ENCODE measurements around the gene SLC7A7.
"Not testable (repeated sequence)": the region's sequence is repeated elsewhere in the genome, so short reads cannot be mapped to it uniquely, and the experiment has no call there.

SLC7A7 gene

GRCh38 chr14:22814941-22815713 lies at the start of gene SLC7A7:
Gene SLC7A7, minus strand, starts transcription at chr14:22815435. Its CDS starts 2,037 bp downstream, at chr14:22813398.
- no peak for DNase-seq (ENCODE audit: low read depth)

DNA sequence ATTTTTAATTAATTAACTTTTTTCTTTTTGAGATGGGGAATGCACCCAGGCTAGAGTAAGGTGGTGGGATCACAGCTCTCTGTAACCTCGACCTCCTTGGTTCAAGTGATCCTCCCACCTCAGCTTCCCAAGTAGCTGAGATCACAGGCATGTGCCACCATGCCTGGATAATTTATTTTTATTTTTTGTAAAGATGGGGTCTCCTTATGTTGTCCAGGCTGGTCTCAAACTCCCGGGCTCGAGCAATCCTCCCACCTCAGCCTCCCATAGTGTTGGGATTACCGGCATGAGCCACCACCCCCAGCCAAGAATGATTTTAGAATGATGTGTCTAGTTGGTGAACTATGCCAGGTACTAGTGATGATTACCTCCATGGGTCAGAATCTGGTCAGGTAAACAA lies 49.7 kb upstream of the SLC7A7 start:
- no peak for DNase-seq (ENCODE audit: low read depth)

GRCh38 chr14:22861651-22862050 lies 46.4 kb upstream of the SLC7A7 start:
- no peak for DNase-seq (ENCODE audit: low read depth)

DNA sequence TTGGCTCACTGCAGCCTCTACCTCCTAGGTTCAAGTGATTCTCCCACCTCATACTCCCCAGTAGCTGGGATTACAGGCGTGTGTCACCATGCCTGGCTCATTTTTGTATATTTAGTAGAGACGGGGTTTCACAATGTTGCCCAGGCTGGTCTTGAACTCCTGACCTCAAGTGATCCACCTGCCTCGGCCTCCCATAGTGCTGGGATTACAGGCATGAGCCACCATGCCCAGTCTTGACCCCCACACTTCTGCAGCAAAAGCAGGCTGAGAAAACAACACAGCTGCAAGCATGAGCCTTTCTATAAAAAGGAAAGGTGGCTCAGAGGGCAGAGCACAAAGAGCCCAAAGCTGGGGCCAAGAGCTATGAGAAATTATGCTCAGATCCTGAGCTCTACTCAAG lies 45.1 kb upstream of the SLC7A7 start:
- DNase-seq (ENCODE audit: low read depth), result not testable (repeated sequence)

DNA sequence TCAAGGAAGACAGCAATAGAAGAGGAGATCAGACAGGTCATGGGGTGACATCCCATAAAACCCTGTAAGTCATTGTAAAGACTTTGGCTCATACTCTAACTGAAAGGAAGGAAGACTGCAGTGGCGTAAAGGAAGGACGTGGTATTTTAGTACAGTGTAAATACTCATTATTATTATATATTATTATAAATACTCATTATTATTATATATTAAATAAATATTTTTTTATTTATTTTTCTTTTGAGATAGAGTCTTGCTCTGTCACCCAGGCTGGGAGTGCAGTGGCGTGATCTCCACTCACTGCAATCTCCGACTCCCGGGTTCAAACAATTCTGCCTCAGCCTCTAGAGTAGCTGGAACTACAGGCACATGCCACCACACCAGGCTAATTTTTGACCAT lies 41.2 kb upstream of the SLC7A7 start:
- DNase-seq (ENCODE audit: low read depth), result no peak

DNA sequence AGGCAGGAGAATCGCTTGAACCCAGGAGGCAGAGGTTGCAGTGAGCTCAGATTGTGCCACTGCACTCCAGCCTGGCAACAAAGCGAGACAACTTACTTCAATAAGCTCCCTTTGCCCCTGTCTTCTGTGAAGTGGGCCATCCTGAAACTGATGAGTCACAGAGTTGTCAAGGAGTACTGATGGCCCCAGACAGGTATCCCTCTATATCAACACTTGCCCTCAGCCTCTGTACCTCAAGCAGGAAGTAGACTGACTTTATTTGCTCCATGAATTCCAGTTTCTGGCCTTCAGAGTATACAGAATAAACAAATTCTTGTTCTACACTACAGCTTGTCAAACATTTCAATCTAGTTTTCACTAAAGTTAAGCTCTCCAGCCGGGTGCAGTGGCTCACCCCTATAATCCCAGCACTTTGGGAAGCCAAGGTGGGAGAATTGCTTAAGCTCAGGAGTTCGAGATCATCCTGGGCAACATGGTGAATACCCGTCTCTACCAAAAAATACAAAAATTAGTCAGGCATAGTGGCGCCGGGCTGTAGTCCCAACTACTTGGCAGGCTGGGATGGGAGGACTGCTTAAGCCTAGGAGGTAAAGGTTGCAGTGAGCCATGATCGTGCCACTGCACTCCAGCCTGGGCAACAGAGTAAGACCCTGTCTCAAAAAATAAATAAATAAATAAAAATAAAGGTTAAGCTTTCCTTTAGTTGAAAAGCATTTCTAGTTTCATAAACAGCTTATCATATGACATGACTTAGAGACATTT lies 39.9 kb upstream of the SLC7A7 start:
- no peak for DNase-seq (ENCODE audit: low read depth)

- DNase-seq (ENCODE audit: low read depth), result not testable (repeated sequence)
Observed at GRCh38 chr14:22854296-22854695, 39.1 kb upstream of the SLC7A7 start.

DNA sequence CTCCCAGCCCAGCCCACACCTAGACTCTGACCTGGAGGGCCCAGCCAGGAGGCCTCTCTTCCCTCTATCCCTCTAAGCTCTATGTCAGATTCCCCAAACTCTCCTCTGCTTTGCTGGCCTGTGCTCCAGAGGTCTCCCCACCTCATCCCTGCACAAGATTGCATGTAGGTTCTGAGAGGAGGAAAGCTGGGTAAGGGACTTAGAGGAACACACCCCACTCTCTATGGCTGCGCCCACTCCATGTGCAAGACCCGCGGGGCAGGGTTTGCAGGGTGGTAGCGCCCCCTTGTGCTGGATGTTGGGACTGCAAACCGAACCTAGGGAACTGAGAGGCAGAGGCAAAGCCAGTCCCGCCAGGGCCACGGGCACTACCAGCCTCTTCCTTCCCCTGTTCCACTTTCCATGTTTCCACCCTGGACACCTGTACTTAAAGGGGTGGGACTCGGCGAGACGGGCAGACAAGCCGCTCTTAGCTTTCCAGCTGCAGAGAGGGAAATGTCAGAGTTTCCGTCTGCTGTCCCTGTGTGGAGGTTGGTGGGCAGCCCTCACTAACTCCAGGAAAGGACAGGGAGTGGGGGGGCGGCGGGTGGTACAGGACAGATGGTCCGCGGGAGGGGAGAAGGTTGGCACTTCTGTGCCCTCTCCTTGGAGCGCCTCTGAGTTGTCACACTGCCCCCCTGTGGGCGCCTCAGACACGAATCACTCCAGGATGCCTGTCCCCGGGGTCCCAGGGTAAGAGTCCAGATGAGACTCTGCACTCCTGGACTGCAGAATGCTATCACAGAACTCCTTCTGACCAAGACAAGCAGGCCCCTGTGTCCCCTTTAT lies 37.9 kb upstream of the SLC7A7 start:
- peak; percentile 78 for DNase-seq (ENCODE audit: low read depth)

DNA sequence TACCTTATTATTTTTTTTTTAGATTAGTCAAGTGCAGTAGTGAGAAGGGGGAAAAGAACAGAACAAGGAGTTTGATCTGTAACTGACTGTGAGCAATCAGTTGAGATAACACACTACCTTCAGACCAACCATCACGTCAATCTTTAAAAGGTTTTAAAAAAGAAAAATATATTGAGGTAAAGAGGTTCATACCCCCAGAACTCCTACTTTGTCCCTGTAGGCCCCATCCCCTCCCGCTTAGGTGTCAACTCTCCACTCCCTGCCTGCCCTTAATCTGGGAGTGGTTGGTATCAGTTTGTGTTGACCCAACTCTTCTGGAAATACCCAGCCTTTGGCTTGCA lies 37.3 kb upstream of the SLC7A7 start:
- DNase-seq (ENCODE audit: low read depth), result no peak

DNA sequence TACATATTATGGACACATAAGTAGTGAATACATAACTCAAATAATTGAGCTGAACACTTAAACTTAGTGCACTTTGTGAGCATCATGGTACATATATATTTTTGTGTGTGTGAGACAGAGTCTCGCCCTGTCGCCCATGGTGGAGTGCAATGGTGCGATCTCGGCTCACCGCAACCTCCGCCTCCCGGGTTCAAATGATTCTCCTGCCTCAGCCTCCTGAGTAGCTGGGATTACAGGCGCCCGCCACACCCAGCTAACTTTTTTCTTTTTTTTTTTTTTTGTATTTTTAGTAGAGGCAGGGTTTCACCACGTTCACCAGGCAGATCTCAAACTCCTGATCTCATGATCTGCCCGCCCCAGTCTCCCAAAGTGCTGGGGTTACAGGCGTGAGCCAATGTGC lies 36.9 kb upstream of the SLC7A7 start:
- not testable (repeated sequence) for DNase-seq (ENCODE audit: low read depth)

DNA sequence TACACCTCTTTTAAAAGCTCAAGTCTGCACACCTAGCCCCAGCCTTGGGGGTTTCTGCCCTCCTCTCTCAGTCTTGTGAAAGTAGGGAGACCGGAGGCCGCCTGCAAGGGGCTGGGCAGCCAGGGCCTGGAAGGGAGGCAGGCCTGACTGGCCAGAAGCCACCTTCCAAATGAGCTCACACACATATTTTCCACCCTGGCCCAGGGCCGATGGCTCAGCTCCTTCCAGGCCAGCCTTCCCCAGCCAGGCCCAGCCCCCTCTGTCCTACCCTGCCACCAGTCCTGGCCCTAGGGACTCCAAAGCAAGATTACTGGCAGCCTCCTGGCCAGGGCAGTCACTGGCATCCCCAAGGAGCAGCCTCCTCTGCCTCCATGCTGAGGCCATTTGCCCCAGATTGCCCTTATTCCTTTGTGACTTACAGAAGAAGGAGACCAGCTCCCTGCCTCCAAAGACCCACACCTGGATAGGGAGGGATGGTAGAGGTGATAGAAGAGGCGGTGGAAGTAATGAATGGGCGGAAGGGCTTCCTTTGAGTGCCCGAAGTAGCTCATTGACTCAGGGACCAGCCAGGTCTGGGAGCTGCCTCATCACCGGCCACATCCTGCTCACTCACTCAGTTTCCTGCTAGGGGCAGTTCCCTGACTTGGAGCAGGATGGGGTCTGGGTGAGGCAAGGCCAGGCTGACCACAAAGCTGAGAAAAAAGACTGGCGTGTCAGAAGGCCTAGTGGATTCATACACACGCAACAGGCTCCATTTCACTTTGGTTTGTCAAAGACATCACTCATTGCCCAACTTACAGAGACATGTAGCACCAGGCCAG lies 35.9 kb upstream of the SLC7A7 start:
- no peak for DNase-seq (ENCODE audit: low read depth)

DNA sequence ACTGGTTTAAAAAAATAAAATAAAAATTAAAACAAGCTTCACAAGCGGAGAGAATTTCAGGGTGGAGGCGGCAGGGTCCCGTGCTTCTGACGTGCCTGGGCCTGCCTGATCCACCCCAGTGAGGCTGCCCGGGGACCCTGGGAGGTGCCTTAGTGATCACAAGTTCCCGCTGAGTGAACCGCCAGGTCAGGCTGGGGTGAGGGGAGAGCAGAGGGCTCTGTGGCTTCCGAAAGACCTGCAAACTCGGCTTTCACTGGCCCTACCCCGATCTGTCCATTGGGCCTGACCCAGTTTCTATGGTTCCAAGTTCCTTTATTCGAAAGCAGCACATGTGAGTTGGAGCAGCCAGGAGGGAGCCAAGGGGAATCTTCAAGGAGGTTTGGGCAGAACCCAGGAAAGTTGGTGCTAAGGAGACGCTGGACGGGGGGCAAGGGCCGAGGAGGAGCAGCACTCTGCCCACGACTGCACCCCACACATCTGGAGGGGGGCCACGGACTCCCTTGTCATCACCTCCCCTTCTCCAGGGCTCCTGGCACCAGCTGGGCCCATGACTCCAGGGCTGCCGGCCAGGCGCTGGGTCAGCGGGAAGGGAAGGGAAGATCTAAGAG lies 34.1 kb upstream of the SLC7A7 start:
- no peak for DNase-seq (ENCODE audit: low read depth)

GRCh38 chr14:22848351-22849164 lies 33.3 kb upstream of the SLC7A7 start:
- DNase-seq (ENCODE audit: low read depth), result no peak

DNA sequence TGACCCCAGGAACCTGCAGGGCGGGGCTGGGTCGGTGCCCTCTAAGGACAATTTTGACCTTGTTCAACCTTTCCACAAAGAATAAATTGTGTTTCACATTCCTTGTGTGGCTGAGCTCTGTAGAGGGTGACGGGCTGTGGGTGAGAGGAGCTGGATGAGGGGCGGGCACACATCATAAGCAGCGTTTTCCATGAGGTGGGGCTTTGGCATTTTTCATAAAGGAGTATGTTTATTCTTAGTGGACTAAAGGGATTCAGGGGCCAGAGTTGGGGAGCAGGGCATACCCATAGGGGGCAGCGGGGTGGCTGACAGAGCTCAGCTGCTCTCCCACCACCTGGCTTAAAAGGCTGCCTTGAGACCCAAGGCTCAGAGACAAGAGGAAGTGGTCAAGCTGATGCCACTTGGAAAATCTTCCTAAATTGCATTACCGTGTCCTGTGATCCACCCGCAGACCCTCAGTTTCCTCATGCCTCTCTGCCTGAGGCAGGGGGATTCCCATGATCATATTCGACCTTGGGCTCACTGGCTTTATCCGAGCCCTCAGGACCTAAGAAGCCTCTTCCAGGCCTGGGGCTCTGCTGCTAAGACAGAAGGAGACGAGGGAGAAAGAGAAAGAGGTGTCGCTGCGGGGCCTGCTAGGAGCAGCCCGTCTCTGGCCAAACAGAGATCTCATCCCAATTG lies 32.6 kb upstream of the SLC7A7 start:
- DNase-seq (ENCODE audit: low read depth), result no peak

GRCh38 chr14:22846811-22847307 lies 31.6 kb upstream of the SLC7A7 start:
- no peak for DNase-seq (ENCODE audit: low read depth)

DNA sequence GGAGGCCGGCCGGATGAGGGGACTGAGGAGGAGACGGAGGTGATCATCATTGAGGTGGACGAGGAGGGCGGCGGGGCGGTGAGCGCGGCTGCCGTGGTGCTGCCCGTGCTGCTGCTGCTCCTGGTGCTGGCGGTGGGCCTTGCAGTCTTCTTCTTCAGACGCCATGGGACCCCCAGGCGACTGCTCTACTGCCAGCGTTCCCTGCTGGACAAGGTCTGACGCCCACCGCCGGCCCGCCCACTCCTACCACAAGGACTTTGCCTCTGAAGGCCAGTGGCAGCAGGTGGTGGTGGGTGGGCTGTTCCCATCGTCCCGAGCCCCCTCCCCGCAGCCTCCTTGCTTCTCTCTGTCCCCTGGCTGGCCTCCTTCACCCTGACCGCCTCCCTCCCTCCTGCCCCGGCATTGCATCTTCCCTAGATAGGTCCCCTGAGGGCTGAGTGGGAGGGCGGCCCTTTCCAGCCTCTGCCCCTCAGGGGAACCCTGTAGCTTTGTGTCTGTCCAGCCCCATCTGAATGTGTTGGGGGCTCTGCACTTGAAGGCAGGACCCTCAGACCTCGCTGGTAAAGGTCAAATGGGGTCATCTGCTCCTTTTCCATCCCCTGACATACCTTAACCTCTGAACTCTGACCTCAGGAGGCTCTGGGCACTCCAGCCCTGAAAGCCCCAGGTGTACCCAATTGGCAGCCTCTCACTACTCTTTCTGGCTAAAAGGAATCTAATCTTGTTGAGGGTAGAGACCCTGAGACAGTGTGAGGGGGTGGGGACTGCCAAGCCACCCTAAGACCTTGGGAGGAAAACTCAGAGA lies 30.8 kb upstream of the SLC7A7 start:
- DNase-seq (ENCODE audit: low read depth), result no peak

DNA sequence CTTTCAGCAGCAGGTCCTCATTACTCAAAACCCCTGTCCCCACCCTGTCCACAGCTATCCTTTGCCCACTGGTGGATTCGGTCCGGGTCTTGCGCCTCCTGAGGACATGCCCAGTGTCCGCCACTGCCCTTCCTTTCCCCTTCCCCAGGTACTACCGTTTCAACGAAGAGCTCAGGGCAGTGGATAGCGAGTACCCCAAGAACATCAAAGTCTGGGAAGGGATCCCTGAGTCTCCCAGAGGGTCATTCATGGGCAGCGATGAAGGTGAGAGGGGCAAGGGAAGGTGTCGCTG lies 29.8 kb upstream of the SLC7A7 start:
- DNase-seq (ENCODE audit: low read depth), result no peak

- DNase-seq (ENCODE audit: low read depth), result no peak
Observed at GRCh38 chr14:22844221-22845102, 29.2 kb upstream of the SLC7A7 start.
